Jurkat, Clone E6-1 (cell line): ENCODE measurements around the gene POLR1E.
"Not testable (repeated sequence)": the region's sequence is repeated elsewhere in the genome, so short reads cannot be mapped to it uniquely, and the experiment has no call there.

Source experiments
- DNase-seq: peaks from one replicate; pipeline ENCODE4 v3.0.0-alpha.2; 2011; ENCODE audit warnings: low read depth, low spot score
- H3K4me3 ChIP-seq: 2 replicates; pipeline ENCODE4 v1.5.1; 2011; ENCODE audit warnings: mild to moderate bottlenecking, low read length, control low read depth, moderate library complexity

Gene POLR1E

GRCh38 chr9:37464006-37464405, 21.7 kb upstream of the POLR1E start:
- peak overlapping the region; percentile 91 for H3K4me3 ChIP-seq
- DNase-seq: no peak

- peak; percentile 20 for DNase-seq
- H3K4me3 ChIP-seq: peak overlapping the region; percentile 91
Observed at GRCh38 chr9:37464426-37465248, 21.1 kb upstream of the POLR1E start.

- DNase-seq: peak; percentile 100
- peak within 1 kb of the TSS; percentile 91 for H3K4me3 ChIP-seq
Observed at GRCh38 chr9:37465249-37466036, 20.3 kb upstream of the POLR1E start, which contains the start of gene ZBTB5. TSS of gene ZBTB5 (minus strand) at chr9:37465450. CDS start at chr9:37442551, 22,899 bp downstream.

GRCh38 chr9:37466037-37466709, 19.6 kb upstream of the POLR1E start:
- DNase-seq: no peak
- H3K4me3 ChIP-seq: peak overlapping the region; percentile 91

- H3K4me3 ChIP-seq, DNase-seq: not testable (repeated sequence)
Observed at GRCh38 chr9:37467530-37467929, 18.2 kb upstream of the POLR1E start.

- no peak overlapping the region for H3K4me3 ChIP-seq
- DNase-seq: no peak
Observed at GRCh38 chr9:37468620-37469019, 17.1 kb upstream of the POLR1E start.

- no peak overlapping the region for H3K4me3 ChIP-seq
- DNase-seq: no peak
Observed at GRCh38 chr9:37471942-37472684, 13.6 kb upstream of the POLR1E start.

- H3K4me3 ChIP-seq, DNase-seq: not testable (repeated sequence)
Observed at GRCh38 chr9:37473982-37474381, 11.8 kb upstream of the POLR1E start.

- H3K4me3 ChIP-seq: no peak overlapping the region
- no peak for DNase-seq
Observed at GRCh38 chr9:37474438-37474837, 11.3 kb upstream of the POLR1E start.

- DNase-seq: no peak
- no peak overlapping the region for H3K4me3 ChIP-seq
Observed at GRCh38 chr9:37476930-37477329, 8.8 kb upstream of the POLR1E start.

- DNase-seq, H3K4me3 ChIP-seq: not testable (repeated sequence)
Observed at GRCh38 chr9:37477443-37477842, 8.3 kb upstream of the POLR1E start.

- not testable (repeated sequence) for DNase-seq, H3K4me3 ChIP-seq
Observed at GRCh38 chr9:37477987-37478619, 7.6 kb upstream of the POLR1E start.

- H3K4me3 ChIP-seq: no peak overlapping the region
- no peak for DNase-seq
Observed at GRCh38 chr9:37480759-37481158, 5.0 kb upstream of the POLR1E start.

GRCh38 chr9:37486256-37486615, 488 bp downstream of the POLR1E start:
- H3K4me3 ChIP-seq: peak overlapping the region; percentile 96
- no peak for DNase-seq

- no peak for DNase-seq
- peak overlapping the region; percentile 96 for H3K4me3 ChIP-seq
Observed at GRCh38 chr9:37486616-37487548, 1.1 kb downstream of the POLR1E start.

GRCh38 chr9:37491939-37492338, 6.2 kb downstream of the POLR1E start:
- DNase-seq: no peak

GRCh38 chr9:37495571-37495970, 9.8 kb downstream of the POLR1E start:
- no peak overlapping the region for H3K4me3 ChIP-seq
- no peak for DNase-seq

More at GRCh38 chr9:37491939-37492338, 6.2 kb downstream of the POLR1E start:
- H3K4me3 ChIP-seq: no peak overlapping the region

- DNase-seq: no peak
- H3K4me3 ChIP-seq: no peak overlapping the region
Observed at GRCh38 chr9:37496020-37496419, 10.3 kb downstream of the POLR1E start.
